NOMO-1 treated with dmso at 0.1 percent for 144 hours (cell line): ENCODE results near the gene RPL10.

Source experiments
- DNase-seq: peaks from one replicate; lab custom pipeline; 2025; ENCODE audit not compliant: unreplicated experiment; lab: John Stamatoyannopoulos, UW

The RPL10 gene

GRCh38 chrX:154397888-154398667 lies at the start of gene RPL10:
RPL10 (plus strand) TSS chrX:154398377; CDS start chrX:154398520, 143 bp downstream.
- peak; percentile 89 for DNase-seq

GRCh38 chrX:154348646-154349358 lies 49.4 kb upstream of the RPL10 start:
- DNase-seq = no peak

- DNase-seq = no peak
Observed at GRCh38 chrX:154349359-154349935, 48.7 kb upstream of the RPL10 start.

GRCh38 chrX:154349979-154350378 lies 48.2 kb upstream of the RPL10 start:
- DNase-seq = no peak

GRCh38 chrX:154350429-154351182 lies 47.6 kb upstream of the RPL10 start:
- DNase-seq = no peak

- no peak for DNase-seq
Observed at GRCh38 chrX:154351183-154352011, 46.8 kb upstream of the RPL10 start.

GRCh38 chrX:154352012-154352401 lies 46.2 kb upstream of the RPL10 start:
- DNase-seq = no peak

GRCh38 chrX:154352466-154352865 lies 45.7 kb upstream of the RPL10 start:
- DNase-seq = no peak

GRCh38 chrX:154353172-154353843 lies 44.9 kb upstream of the RPL10 start:
- no peak for DNase-seq

GRCh38 chrX:154354013-154354412 lies 44.2 kb upstream of the RPL10 start:
- DNase-seq = no peak

- no peak for DNase-seq
Observed at GRCh38 chrX:154354516-154354915, 43.7 kb upstream of the RPL10 start.

- no peak for DNase-seq
Observed at GRCh38 chrX:154355094-154355775, 42.9 kb upstream of the RPL10 start.

GRCh38 chrX:154355776-154356140 lies 42.4 kb upstream of the RPL10 start:
- DNase-seq = no peak

- no peak for DNase-seq
Observed at GRCh38 chrX:154356596-154356995, 41.6 kb upstream of the RPL10 start.

GRCh38 chrX:154357205-154357604 lies 41.0 kb upstream of the RPL10 start:
- DNase-seq = no peak

- DNase-seq = no peak
Observed at GRCh38 chrX:154358011-154358410, 40.2 kb upstream of the RPL10 start.

- DNase-seq = no peak
Observed at GRCh38 chrX:154358829-154359228, 39.3 kb upstream of the RPL10 start.

- no peak for DNase-seq
Observed at GRCh38 chrX:154359362-154360154, 38.6 kb upstream of the RPL10 start.
